ENCODE results near the gene MAGI2. TPM values are rescaled to one million over a fixed set of nuclear protein-coding genes. Genes with fewer than 3 reads are reported as not detected.

Gene MAGI2
- 5.7 and 13.3 TPM in 2 replicates for total RNA-seq (ENCODE audit: low replicate concordance)
- long read RNA-seq, partial matches to known transcripts: 1 of 3 reads
- long read RNA-seq, other reads (novel, unspliced or antisense): 2 of 3 reads

DNA sequence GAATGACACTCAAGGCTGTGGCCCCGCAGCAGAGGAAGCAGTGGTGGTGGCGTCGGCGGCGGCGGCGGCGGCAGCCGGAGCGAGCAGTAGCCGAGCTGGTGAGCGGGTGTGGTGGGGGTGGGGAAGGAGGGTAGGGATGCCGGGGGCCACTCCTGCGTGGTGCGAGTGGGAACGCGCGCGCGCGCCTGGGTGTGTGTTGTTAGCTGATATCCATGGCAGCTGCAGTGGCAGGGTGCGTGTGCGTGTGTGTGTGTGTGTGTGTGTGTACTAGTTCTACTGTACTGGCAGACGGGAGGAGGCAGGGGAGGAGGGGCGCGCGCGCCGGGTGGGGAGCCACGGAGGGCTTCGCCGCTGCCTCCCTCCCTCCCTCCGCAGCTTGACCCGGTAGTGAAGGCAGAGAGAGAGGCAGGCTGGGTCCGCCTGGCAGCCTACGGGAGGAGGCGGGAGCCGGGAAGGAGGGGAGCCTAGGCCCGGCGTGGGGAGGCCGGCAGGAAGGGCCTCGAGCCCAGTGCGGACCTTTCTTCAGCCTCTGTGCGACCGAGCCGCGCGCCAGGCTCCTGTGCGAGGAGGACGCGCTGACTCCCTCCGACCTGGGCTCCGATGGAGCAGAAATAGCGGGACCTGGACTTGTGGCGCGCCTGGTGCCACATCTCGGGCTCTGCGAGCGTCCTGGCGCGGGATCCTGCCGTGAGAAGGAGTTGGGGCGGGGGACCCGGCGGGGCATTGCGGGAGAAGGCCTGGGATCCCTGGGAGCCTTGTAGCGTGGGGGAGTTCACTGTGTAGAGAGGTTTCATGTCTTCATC, at the start of gene MAGI2:
MAGI2 (minus strand) TSS at position 110 of the 803 bp plus-strand sequence. CDS start 347 bp downstream, outside the sequence.
- peak within 1 kb of the TSS; percentile 89 for H3K27ac Mint-ChIP-seq
- H3K27me3 Mint-ChIP-seq: peaks cover 27% of the 10 kb centered on the region
- peaks cover 5% of the 10 kb centered on the region for H3K36me3 Mint-ChIP-seq
- H3K4me1 Mint-ChIP-seq (ENCODE audit: unreplicated experiment): peaks cover 5% of the 10 kb centered on the region
- peak; percentile 87 for DNase-seq (ENCODE audit: extremely low spot score, unreplicated experiment)
- TF ChIP-seq, protein P1, sequence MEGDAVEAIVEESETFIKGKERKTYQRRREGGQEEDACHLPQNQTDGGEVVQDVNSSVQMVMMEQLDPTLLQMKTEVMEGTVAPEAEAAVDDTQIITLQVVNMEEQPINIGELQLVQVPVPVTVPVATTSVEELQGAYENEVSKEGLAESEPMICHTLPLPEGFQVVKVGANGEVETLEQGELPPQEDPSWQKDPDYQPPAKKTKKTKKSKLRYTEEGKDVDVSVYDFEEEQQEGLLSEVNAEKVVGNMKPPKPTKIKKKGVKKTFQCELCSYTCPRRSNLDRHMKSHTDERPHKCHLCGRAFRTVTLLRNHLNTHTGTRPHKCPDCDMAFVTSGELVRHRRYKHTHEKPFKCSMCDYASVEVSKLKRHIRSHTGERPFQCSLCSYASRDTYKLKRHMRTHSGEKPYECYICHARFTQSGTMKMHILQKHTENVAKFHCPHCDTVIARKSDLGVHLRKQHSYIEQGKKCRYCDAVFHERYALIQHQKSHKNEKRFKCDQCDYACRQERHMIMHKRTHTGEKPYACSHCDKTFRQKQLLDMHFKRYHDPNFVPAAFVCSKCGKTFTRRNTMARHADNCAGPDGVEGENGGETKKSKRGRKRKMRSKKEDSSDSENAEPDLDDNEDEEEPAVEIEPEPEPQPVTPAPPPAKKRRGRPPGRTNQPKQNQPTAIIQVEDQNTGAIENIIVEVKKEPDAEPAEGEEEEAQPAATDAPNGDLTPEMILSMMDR (conservative IDR thresholded peaks at IDR 0.05): no peak
- peak within 1 kb of the TSS; percentile 96 for H3K4me3 Mint-ChIP-seq
- no peaks in the 10 kb centered on the region for H3K9me3 Mint-ChIP-seq

DNA sequence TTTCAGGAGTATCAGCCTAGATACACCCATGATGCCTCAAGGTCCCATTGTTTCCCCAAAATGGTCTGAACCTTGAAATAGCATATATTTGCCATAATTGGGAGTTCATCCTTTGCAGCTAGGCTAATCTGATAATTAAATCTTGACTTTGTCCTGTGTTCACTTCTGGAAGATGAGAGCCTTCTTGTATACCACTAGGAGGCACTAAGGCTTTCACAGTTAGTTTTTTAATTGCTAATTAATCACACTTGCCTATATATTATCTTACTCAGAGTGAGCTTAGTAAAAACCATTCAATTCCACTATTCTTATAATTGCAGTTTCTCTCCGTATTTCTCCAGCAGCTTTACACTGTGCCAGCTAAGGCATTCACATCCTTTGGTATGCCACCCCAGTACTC, 48.7 kb upstream of the MAGI2 start:
- DNase-seq (ENCODE audit: extremely low spot score, unreplicated experiment): no peak
- H3K9me3 Mint-ChIP-seq: no peaks in the 10 kb centered on the region
- peaks cover 7% of the 10 kb centered on the region for H3K4me1 Mint-ChIP-seq (ENCODE audit: unreplicated experiment)
- H3K27ac Mint-ChIP-seq: no peak overlapping the region
- H3K36me3 Mint-ChIP-seq: no peaks in the 10 kb centered on the region
- H3K27me3 Mint-ChIP-seq: no peaks in the 10 kb centered on the region
- TF ChIP-seq, protein P1 (conservative IDR thresholded peaks at IDR 0.05): peak; percentile 34
- H3K4me3 Mint-ChIP-seq: no peak overlapping the region

DNA sequence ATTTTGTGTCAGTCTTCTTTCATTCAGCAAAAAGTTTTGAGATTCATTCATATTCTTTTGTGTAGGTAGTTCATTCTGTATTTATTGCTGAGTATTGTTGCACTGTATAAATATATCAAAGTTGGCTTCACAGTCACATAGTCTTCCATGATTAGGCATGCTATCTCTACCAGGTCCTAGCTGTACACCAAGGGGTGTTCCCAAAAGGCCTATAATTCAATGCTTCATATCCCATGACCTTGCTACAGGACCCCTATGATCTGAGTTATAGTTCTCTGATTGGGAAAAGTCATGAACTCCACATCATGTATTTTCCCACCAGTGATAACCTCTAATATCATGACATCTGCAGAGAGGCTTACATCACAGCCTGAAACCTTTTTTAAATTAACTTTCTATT, 47.3 kb upstream of the MAGI2 start:
- Mint-ChIP-seq H3K4me3 (no peak overlapping the region), H3K27ac (no peak overlapping the region), H3K27me3 (no peaks in the 10 kb centered on the region), H3K9me3 (no peaks in the 10 kb centered on the region), H3K4me1 (ENCODE audit: unreplicated experiment) (peaks cover 3% of the 10 kb centered on the region), H3K36me3 (no peaks in the 10 kb centered on the region)
- DNase-seq (ENCODE audit: extremely low spot score, unreplicated experiment): no peak
- TF ChIP-seq, protein P1 (conservative IDR thresholded peaks at IDR 0.05): no peak

DNA sequence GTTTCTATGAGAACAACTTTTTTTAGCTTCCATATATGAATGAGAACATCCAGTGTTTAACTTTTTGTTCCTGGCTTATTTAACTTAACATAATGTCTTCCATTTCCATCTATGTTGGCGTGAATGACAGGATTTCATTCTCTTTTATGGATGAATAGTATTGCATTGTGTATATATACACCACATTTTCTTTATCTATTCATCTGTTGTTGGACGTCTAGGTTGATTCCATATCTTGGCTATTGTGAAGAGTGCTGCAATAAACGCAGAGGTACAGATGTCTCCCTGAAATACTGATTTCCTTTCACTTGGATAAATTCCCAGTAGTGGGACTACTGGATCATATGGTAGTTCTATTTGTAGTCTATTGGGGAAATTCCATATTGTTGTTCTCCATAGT, 44.3 kb upstream of the MAGI2 start:
- H3K9me3 Mint-ChIP-seq: no peaks in the 10 kb centered on the region
- H3K27ac Mint-ChIP-seq: no peak overlapping the region
- H3K4me1 Mint-ChIP-seq (ENCODE audit: unreplicated experiment): no peaks in the 10 kb centered on the region
- H3K4me3 Mint-ChIP-seq: no peak overlapping the region
- TF ChIP-seq, protein P1 (conservative IDR thresholded peaks at IDR 0.05): no peak
- no peak for DNase-seq (ENCODE audit: extremely low spot score, unreplicated experiment)
- no peaks in the 10 kb centered on the region for H3K27me3 Mint-ChIP-seq
- no peaks in the 10 kb centered on the region for H3K36me3 Mint-ChIP-seq

DNA sequence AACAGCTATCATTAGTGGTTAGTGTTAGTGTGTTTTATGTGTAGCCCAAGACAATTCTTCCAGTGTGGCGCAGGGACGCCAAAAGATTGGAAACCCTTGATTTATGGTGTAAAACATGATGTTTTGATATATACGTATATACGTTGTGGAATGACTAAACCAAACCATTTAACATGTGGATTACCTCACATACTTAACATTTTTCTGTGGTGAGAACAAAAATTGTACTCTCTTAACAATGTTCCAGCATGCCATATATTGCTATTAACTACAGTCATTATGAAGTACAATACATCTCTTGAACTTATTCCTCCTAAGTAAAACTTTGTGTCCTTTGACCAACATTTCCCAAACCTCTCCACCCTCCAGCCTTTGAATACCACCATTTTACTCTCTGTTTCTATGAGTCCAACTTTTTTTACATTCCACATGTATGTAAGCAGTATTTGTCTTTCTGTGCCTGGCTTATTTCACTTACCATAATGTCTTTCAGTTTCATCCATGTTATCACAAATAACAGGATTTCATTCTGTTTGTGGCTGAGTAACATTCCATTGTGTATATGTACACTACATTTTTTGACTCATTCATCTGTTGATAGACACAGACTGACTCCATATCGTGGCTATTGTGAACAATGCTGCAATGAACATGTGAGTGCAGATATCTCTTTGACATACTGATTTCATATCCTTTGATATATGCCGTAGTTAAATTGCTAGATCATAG, 42.2 kb upstream of the MAGI2 start:
- Mint-ChIP-seq H3K27ac (peak overlapping the region; percentile 48), H3K9me3 (no peaks in the 10 kb centered on the region), H3K4me3 (no peak overlapping the region), H3K36me3 (no peaks in the 10 kb centered on the region), H3K27me3 (no peaks in the 10 kb centered on the region), H3K4me1 (ENCODE audit: unreplicated experiment) (no peaks in the 10 kb centered on the region)
- no peak for DNase-seq (ENCODE audit: extremely low spot score, unreplicated experiment)
- TF ChIP-seq, protein P1 (conservative IDR thresholded peaks at IDR 0.05): no peak
